Glutamatergic neuron (in vitro differentiated cells): Measurements from ENCODE around the gene STON1. TPM values are rescaled to one million over a fixed set of nuclear protein-coding genes. Genes with fewer than 3 reads are reported as not detected.
"Not testable (repeated sequence)": the region's sequence is repeated elsewhere in the genome, so short reads cannot be mapped to it uniquely, and the experiment has no call there.

ENCODE experiments used
- DNase-seq: peaks from one replicate; pipeline ENCODE4 v3.0.0; 2022
- H3K27ac Mint-ChIP-seq: one replicate; pipeline ENCODE4 v1.8.0; 2020; ENCODE audit warnings: mild to moderate bottlenecking, mixed read lengths, inconsistent platforms; ENCODE audit not compliant: unreplicated experiment
- H3K27me3 Mint-ChIP-seq: one replicate; pipeline ENCODE4 v1.8.0; 2020; ENCODE audit warnings: mild to moderate bottlenecking, moderate library complexity, mixed read lengths, inconsistent platforms; ENCODE audit not compliant: unreplicated experiment
- H3K36me3 Mint-ChIP-seq: one replicate; pipeline ENCODE4 v1.8.0; 2020; ENCODE audit warnings: mild to moderate bottlenecking, mixed read lengths, inconsistent platforms; ENCODE audit not compliant: unreplicated experiment
- H3K4me1 Mint-ChIP-seq: one replicate; pipeline ENCODE4 v1.8.0; 2020; ENCODE audit warnings: mild to moderate bottlenecking, low read depth, mixed read lengths, inconsistent platforms; ENCODE audit not compliant: unreplicated experiment
- H3K4me3 Mint-ChIP-seq: one replicate; pipeline ENCODE4 v1.8.0; 2020; ENCODE audit warnings: mild to moderate bottlenecking, mixed read lengths, inconsistent platforms; ENCODE audit not compliant: unreplicated experiment
- H3K9me3 Mint-ChIP-seq: one replicate; pipeline ENCODE4 v1.8.0; 2020; ENCODE audit warnings: mild to moderate bottlenecking, moderate library complexity, mixed read lengths, inconsistent platforms; ENCODE audit not compliant: unreplicated experiment
- CTCF ChIP-seq: fragments of 200-600 bp; sonication (generic); IDR thresholded peaks from one replicate; pipeline ENCODE4 v1.5.0; 2021; ENCODE audit not compliant: partially characterized antibody, unreplicated experiment
- total RNA-seq: library from RNA; stranded (reverse); fragmentation: NEBNext Ultra II Directional; extraction: Animal tissue kit (Norgen Biotek cat#: 25700); gene quantifications from one replicate; pipeline ENCODE4 v1.2.1, GENCODE V29; 2021; ENCODE audit not compliant: unreplicated experiment

Gene STON1
- total RNA-seq, 1 donor from 2014 or later, result 4.2 TPM

GRCh38 chr2:48607307-48608014 lies 77.5 kb downstream of the STON1 start:
- H3K27ac Mint-ChIP-seq, result no peak overlapping the region
- DNase-seq, result no peak
- TF ChIP-seq CTCF, result no peak
- H3K36me3 Mint-ChIP-seq, result no peaks in the 10 kb centered on the region
- no peaks in the 10 kb centered on the region for H3K9me3 Mint-ChIP-seq
- no peaks in the 10 kb centered on the region for H3K4me1 Mint-ChIP-seq
- peaks cover 2% of the 10 kb centered on the region for H3K27me3 Mint-ChIP-seq
- H3K4me3 Mint-ChIP-seq, result no peak overlapping the region

- Mint-ChIP-seq H3K27me3 (peaks cover 2% of the 10 kb centered on the region), H3K4me3 (no peak overlapping the region), H3K4me1 (no peaks in the 10 kb centered on the region), H3K9me3 (peaks cover 4% of the 10 kb centered on the region), H3K27ac (peak overlapping the region; percentile 75), H3K36me3 (peaks cover 6% of the 10 kb centered on the region)
- no peak for DNase-seq
- TF ChIP-seq CTCF, result no peak
These were observed 83.3 kb downstream of the STON1 start for GRCh38 chr2:48613211-48613610.

DNA sequence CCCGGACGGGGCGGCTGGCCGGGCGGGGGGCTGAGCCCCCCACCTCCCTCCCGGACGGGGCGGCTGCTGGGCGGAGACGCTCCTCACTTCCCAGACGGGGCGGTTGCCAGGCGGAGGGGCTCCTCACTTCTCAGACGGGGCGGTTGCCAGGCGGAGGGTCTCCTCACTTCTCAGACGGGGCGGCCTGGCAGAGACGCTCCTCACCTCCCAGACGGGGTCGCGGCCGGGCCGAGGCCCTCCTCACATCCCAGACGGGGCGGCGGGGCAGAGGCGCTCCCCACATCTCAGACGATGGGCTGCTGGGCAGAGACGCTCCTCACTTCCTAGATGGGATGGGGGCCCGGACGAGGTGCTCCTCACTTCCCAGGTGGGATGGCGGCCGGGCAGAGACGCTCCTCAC lies 84.6 kb downstream of the STON1 start:
- H3K4me3 Mint-ChIP-seq, H3K36me3 Mint-ChIP-seq, H3K27ac Mint-ChIP-seq, H3K27me3 Mint-ChIP-seq, H3K4me1 Mint-ChIP-seq, H3K9me3 Mint-ChIP-seq, DNase-seq: not testable (repeated sequence)

DNA sequence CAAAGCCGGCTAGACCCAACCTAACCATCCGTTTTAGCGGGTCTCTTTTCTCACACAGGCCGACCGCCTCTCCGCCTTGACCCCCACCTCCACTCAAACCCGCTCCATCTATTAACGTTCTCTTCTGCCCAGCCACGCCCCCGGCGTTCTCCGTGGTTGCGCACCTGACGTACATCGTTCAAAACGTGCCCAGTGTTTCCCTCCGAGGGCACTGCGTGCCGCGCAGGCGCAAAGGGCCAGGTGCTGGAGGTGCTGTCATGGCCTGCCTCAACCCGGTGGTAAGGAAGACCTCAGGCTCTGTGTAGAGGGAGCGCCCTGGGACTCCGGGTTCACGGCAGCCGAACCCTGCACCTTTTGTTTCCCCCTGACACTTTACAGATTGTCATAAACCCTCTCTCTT lies 87.7 kb downstream of the STON1 start, which contains the start of gene GTF2A1L:
GTF2A1L (plus strand) TSS at position 239 of the 400 bp plus-strand sequence; CDS start at position 258, 19 bp downstream.
- Mint-ChIP-seq H3K27me3 (no peaks in the 10 kb centered on the region), H3K9me3 (peaks cover 4% of the 10 kb centered on the region), H3K36me3 (peaks cover 6% of the 10 kb centered on the region), H3K27ac (no peak within 1 kb of the TSS), H3K4me3 (no peak within 1 kb of the TSS), H3K4me1 (no peaks in the 10 kb centered on the region)
- DNase-seq, result no peak
- no peak for TF ChIP-seq CTCF

DNA sequence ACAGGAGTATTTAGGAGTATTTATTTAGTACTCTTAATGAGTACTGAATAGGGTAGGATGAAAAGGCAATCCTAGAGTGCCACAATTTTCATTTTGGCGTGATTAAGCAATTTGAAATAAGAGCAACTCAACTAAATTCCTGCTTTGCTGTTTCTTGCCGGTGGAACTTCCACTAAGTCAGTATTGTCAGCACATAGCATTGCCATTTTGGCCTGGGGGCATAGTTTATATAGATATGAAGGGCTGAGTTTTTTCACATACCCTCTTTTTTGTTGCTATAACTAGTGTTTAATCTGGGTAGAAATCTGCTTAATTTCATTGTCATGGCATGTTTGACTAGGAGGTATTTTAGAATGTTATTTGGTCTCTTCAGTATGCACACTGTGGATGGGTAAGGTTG lies 89.6 kb downstream of the STON1 start:
- H3K4me1 Mint-ChIP-seq, result no peaks in the 10 kb centered on the region
- H3K27ac Mint-ChIP-seq, result no peak overlapping the region
- H3K4me3 Mint-ChIP-seq, result no peak overlapping the region
- no peak for DNase-seq
- TF ChIP-seq CTCF, result no peak
- no peaks in the 10 kb centered on the region for H3K27me3 Mint-ChIP-seq
- no peaks in the 10 kb centered on the region for H3K36me3 Mint-ChIP-seq
- H3K9me3 Mint-ChIP-seq, result peaks cover 1% of the 10 kb centered on the region
